Parietal lobe (tissue), 2 donors: Measurements from ENCODE around the gene KIAA1191. TPM values are rescaled to one million over a fixed set of nuclear protein-coding genes. Genes with fewer than 3 reads are reported as not detected.
A peak's percentile ranks its signal among the peaks of the same experiment; 100 is the strongest.

Source experiments
- small RNA-seq: library from RNA; depleted of rRNA; stranded (forward); fragments of <200 nt; gene quantifications from one replicate; pipeline ENCODE3, GENCODE V24; 2014; ENCODE audit warnings: low replicate concordance
- total RNA-seq: library from RNA; depleted of rRNA; stranded (reverse); fragments of >200 nt; gene quantifications from one replicate; pipeline ENCODE4 v1.2.3, GENCODE V29; 2014

KIAA1191 gene, protein sequence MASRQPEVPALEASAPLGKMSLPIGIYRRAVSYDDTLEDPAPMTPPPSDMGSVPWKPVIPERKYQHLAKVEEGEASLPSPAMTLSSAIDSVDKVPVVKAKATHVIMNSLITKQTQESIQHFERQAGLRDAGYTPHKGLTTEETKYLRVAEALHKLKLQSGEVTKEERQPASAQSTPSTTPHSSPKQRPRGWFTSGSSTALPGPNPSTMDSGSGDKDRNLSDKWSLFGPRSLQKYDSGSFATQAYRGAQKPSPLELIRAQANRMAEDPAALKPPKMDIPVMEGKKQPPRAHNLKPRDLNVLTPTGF
- 114 TPM for total RNA-seq

DNA sequence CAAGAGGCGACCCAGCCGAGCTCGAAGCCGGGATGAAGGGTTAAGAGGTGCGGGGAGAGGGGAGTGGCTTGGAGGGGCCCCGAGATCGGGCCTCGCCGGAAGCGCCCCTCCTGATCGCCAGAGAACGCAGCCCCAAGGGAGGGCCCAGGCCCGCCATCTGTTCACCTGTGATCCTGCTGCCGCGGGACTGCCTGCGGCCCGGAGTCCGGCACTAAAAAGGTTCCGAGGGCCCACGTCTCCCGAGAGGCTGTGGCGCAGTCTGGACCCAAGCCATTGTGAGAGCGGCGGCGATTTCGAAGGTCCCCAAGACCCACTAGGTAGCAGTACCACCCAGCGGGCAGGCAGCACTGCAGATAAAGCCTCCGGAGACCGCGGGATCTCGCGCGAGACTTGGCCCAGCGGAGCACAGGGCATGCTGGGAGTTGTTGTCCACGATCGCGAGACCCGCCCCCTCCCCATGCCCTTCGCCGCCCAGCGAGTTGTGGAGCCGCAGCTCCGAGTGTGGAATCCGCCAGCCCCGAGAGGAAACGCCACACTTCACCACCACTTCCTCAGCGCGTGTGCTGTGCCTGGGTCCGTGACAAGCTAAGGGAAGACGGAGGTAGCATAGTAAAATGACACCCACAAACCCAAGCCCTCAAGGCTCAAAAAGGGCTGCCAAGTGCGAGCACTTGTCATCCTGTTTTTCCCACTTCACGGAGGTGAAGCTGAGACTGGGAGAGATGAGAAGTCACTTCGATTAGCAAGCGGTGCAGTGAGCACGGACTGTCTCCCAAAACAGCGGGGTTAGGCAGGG is at the start of gene KIAA1191:
Gene KIAA1191, minus strand, starts transcription at position 328 of the 796 bp plus-strand sequence. CDS start 2,256 bp downstream, outside the sequence.

DNA sequence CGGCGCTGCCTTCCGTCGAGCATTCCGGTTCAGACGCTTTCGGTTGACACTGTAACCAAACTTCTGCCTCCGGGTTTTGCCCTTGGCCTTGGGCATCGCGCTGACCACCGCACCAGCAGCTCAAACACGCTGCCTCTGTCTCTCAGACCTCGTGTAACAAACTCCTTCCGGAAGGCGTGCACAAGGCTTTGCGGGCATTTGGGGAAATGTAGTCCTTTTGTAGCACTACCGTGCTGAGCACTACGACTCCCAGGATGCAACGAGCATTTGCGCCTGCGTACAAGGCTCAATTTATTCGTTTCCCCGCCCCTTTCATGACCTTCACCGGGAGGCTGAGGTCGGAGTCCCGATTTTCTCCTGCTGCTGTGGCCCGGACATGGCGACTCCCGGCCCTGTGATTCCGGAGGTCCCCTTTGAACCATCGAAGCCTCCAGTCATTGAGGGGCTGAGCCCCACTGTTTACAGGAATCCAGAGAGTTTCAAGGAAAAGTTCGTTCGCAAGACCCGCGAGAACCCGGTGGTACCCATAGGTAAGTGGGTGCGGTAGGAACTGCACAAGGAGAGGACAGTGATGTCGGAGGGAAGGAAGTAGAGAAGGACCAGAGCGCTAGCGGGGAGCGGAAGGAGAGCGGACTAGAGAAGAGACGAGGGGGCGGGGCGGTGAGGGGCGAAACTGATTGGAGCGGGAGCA is 27.0 kb upstream of the KIAA1191 start, which contains the start of the genes HIGD2A and NOP16:
Gene HIGD2A, plus strand, starts transcription at position 308 of the 691 bp plus-strand sequence. Its CDS starts 69 bp downstream, at position 377.
Gene NOP16, minus strand, starts transcription at position 155 of the 691 bp plus-strand sequence. Its CDS starts 59 bp downstream, at position 96.

DNA sequence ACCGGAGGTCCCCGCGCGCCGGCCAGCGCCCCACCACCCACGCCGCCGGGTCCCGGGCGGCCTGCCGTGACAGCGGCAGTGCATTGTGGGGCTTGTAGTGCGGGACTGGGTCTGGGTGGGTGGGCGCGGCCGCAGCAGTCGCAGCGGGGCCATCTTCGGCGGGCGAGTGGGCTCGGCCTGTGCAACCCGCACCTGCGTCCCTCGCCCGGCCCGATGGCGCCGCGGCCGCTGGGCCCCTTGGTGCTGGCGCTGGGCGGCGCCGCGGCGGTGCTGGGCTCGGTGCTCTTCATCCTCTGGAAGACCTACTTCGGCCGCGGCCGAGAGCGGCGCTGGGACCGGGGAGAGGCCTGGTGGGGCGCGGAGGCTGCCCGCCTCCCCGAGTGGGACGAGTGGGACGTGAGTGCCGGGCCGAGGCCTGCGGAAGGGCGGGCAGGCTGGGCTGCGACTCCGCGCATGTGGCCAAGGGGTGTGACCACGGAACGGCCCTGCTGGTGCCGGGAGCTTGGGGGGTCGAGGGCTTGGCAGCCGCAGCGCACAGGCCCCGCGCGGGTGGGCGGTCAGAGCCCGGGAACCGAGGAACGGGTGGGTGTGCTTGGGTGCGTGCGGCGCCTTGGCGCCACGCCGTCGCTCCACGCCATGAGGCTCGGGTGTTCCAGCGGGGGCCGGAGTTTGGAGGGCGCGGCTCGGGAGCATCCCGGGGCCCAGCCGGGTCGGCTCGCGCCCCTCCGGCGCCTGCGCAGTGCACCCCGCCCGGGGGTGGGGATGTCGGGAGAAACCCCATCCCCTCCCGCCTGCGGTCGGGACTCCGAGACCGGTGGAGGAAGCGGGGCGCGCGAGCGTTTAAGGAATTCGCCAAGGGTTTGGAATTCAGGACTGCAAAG is 4.0 kb upstream of the KIAA1191 start, which contains the start of gene ARL10:
Gene ARL10, plus strand, starts transcription at position 137 of the 881 bp plus-strand sequence. Its CDS starts 77 bp downstream, at position 214.

Small RNAs within 50 kb of the gene (small RNA-seq; reads per million reads assigned to genes)
- gene MIR1271: 15.5 reads per million, percentile 91 among the genes with 10 or more reads in this experiment

Other genes with a start within 250 kb of the KIAA1191 start
- 31.9 TPM for gene SIMC1, start 123.3 kb downstream of the KIAA1191 start, total RNA-seq
- gene ARL10, start 3.7 kb upstream of the KIAA1191 start, total RNA-seq: 108 TPM
- 9.1 TPM for gene NOP16, start 26.8 kb upstream of the KIAA1191 start, total RNA-seq
- gene HIGD2A, start 27.0 kb upstream of the KIAA1191 start, total RNA-seq: 28.5 TPM
- gene CLTB, start 54.8 kb upstream of the KIAA1191 start, total RNA-seq: 47.6 TPM
- 37.9 TPM for gene FAF2, start 86.6 kb upstream of the KIAA1191 start, total RNA-seq
- gene RNF44, start 175.6 kb upstream of the KIAA1191 start, total RNA-seq: 21.0 TPM
- gene CDHR2, start 187.6 kb upstream of the KIAA1191 start, total RNA-seq: 0.63 TPM
- gene GPRIN1, start 248.4 kb upstream of the KIAA1191 start, total RNA-seq: 113 TPM